Hematopoietic multipotent progenitor cell treated with erythropoietin and hydrocortisone succinate and interleukin-3 and kit ligand, for 4 days (in vitro differentiated cells): ENCODE data around the gene HDAC1.
"Not testable (repeated sequence)": the region's sequence is repeated elsewhere in the genome, so short reads cannot be mapped to it uniquely, and the experiment has no call there.

Source experiments
- DNase-seq: peaks from one replicate; pipeline ENCODE4 v3.0.0-alpha.2; 2015

Gene HDAC1

GRCh38 chr1:32291708-32292538 lies at the start of gene HDAC1:
HDAC1 (plus strand) TSS chr1:32292083; CDS start chr1:32292170, 87 bp downstream.
- DNase-seq = peak; percentile 99

GRCh38 chr1:32242341-32242851 lies 49.5 kb upstream of the HDAC1 start:
- peak; percentile 39 for DNase-seq

- DNase-seq = no peak
Measured at GRCh38 chr1:32246888-32247273, 45.0 kb upstream of the HDAC1 start, which contains the start of gene FAM167B. FAM167B (plus strand) TSS chr1:32247222; CDS start chr1:32247422, 200 bp downstream.

GRCh38 chr1:32247452-32247851 lies 44.4 kb upstream of the HDAC1 start:
- DNase-seq = no peak

GRCh38 chr1:32247983-32248889 lies 43.6 kb upstream of the HDAC1 start:
- peak; percentile 85 for DNase-seq

- DNase-seq = peak; percentile 58
Measured at GRCh38 chr1:32249831-32250525, 41.9 kb upstream of the HDAC1 start.

GRCh38 chr1:32250893-32251716 lies 40.8 kb upstream of the HDAC1 start, which contains the start of gene LCK:
LCK (plus strand) TSS chr1:32251265; CDS start chr1:32274330, 23,065 bp downstream.
- no peak for DNase-seq

GRCh38 chr1:32255072-32256071 lies 36.5 kb upstream of the HDAC1 start:
- no peak for DNase-seq

GRCh38 chr1:32256473-32257226 lies 35.2 kb upstream of the HDAC1 start:
- no peak for DNase-seq

- no peak for DNase-seq
Measured at GRCh38 chr1:32257227-32257508, 34.7 kb upstream of the HDAC1 start.

- DNase-seq = not testable (repeated sequence)
Measured at GRCh38 chr1:32263236-32263593, 28.7 kb upstream of the HDAC1 start.

GRCh38 chr1:32263744-32264143 lies 28.1 kb upstream of the HDAC1 start:
- DNase-seq = no peak

- DNase-seq = no peak
Measured at GRCh38 chr1:32265846-32266245, 26.0 kb upstream of the HDAC1 start.

- peak; percentile 20 for DNase-seq
Measured at GRCh38 chr1:32266921-32267591, 24.8 kb upstream of the HDAC1 start.

GRCh38 chr1:32269744-32270143 lies 22.1 kb upstream of the HDAC1 start:
- no peak for DNase-seq

GRCh38 chr1:32272557-32273390 lies 19.1 kb upstream of the HDAC1 start:
- DNase-seq = no peak

- peak; percentile 19 for DNase-seq
Measured at GRCh38 chr1:32273391-32274208, 18.3 kb upstream of the HDAC1 start.
